ENCODE data around the gene ARHGEF16.

GRCh38 chr1:3479511-3480368 lies 25.3 kb downstream of the ARHGEF16 start:
- no peak for TF ChIP-seq POLR2A (IDR thresholded peaks at IDR 0.05)
- no peak for TF ChIP-seq CTCF (IDR thresholded peaks at IDR 0.05)
- TF ChIP-seq POLR2AphosphoS5 (IDR thresholded peaks at IDR 0.05), result no peak

Measured in suprapubic skin (tissue), 4 donors.